ENCODE results near the gene HMGN1.

The HMGN1 gene

GRCh38 chr21:39319251-39319756 is 29.6 kb downstream of the HMGN1 start:
- DNase-seq (ENCODE audit: low read depth), result no peak
- no peak overlapping the region for H3K4me3 ChIP-seq (ENCODE audit: low read depth, low read length)
- TF ChIP-seq CTCF (conservative IDR thresholded peaks at IDR 0.05; ENCODE audit: low read depth, low read length), result no peak

- no peak for TF ChIP-seq CTCF (conservative IDR thresholded peaks at IDR 0.05; ENCODE audit: low read depth, low read length)
- no peak for DNase-seq (ENCODE audit: low read depth)
- no peak overlapping the region for H3K4me3 ChIP-seq (ENCODE audit: low read depth, low read length)
Measured at GRCh38 chr21:39318091-39318959, 30.6 kb downstream of the HMGN1 start.

- no peak for TF ChIP-seq CTCF (conservative IDR thresholded peaks at IDR 0.05; ENCODE audit: low read depth, low read length)
- no peak overlapping the region for H3K4me3 ChIP-seq (ENCODE audit: low read depth, low read length)
- no peak for DNase-seq (ENCODE audit: low read depth)
Measured at GRCh38 chr21:39317134-39318090, 31.5 kb downstream of the HMGN1 start.

- DNase-seq (ENCODE audit: low read depth), result no peak
- no peak for TF ChIP-seq CTCF (conservative IDR thresholded peaks at IDR 0.05; ENCODE audit: low read depth, low read length)
Measured at GRCh38 chr21:39316729-39317128, 32.2 kb downstream of the HMGN1 start.

GRCh38 chr21:39315603-39316445 is 33.1 kb downstream of the HMGN1 start:
- DNase-seq (ENCODE audit: low read depth), result no peak
- no peak overlapping the region for H3K4me3 ChIP-seq (ENCODE audit: low read depth, low read length)
- no peak for TF ChIP-seq CTCF (conservative IDR thresholded peaks at IDR 0.05; ENCODE audit: low read depth, low read length)

More at GRCh38 chr21:39316729-39317128, 32.2 kb downstream of the HMGN1 start:
- H3K4me3 ChIP-seq (ENCODE audit: low read depth, low read length), result no peak overlapping the region
